Transverse colon (tissue), 4 donors: ENCODE measurements around the gene DDX39B. TPM values are rescaled to one million over a fixed set of nuclear protein-coding genes. Genes with fewer than 3 reads are reported as not detected.

Source experiments
- DNase-seq: peaks from one replicate; pipeline ENCODE4 v3.0.0-alpha.2; 2019
- H3K27ac ChIP-seq, 4 donors: fragments of 200-600 bp; sonication (generic); 2 replicates each; pipeline ENCODE4 v1.5.1; 2016 to 2018; ENCODE audit warnings: inconsistent platforms in 4 of 4
- H3K27me3 ChIP-seq: fragments of 200-600 bp; sonication (generic); 2 replicates; pipeline ENCODE4 v1.5.1; 2017; ENCODE audit warnings: inconsistent platforms
- H3K36me3 ChIP-seq, 4 donors: fragments of 200-600 bp; sonication (generic); 2 replicates each; pipeline ENCODE4 v1.5.1; 2017 to 2019; ENCODE audit warnings: inconsistent platforms in 4 of 4
- H3K4me1 ChIP-seq, 4 donors: fragments of 200-600 bp; sonication (generic); 2 replicates each; pipeline ENCODE4 v1.5.1; 2017 to 2020; ENCODE audit warnings: inconsistent platforms in 4 of 4
- H3K4me3 ChIP-seq, 4 donors: fragments of 200-600 bp; sonication (generic); 1 replicate in 1 of 4; 2 replicates in 3 of 4; pipeline versions ENCODE4 v1.5.1 to v1.6.1; 2017 to 2019; ENCODE audit warnings: inconsistent platforms in 4 of 4
- H3K9me3 ChIP-seq, 2 donors: fragments of 200-600 bp; sonication (generic); 2 replicates each; pipeline ENCODE4 v1.5.1; 2017 to 2019; ENCODE audit warnings: inconsistent platforms in 2 of 2
- CTCF ChIP-seq, 5 experiments: fragments of 200-600 bp in 3 of 5; fragments of 450-650 bp in 2 of 5; sonication (generic) in 3 of 5; IDR thresholded peaks; 1 replicate in 2 of 5; 2 replicates in 3 of 5; pipeline ENCODE4 v1.5.1; 2016 to 2017; ENCODE audit warnings: antibody characterized with exemption in 5 of 5, inconsistent platforms in 3 of 5, mild to moderate bottlenecking in 2 of 5, moderate library complexity in 1 of 5
- EP300 ChIP-seq: sonication (generic); formaldehyde crosslinking; IDR thresholded peaks from one replicate; pipeline ENCODE4 v1.6.1; 2017; ENCODE audit warnings: antibody characterized with exemption, low read depth
- POLR2A ChIP-seq: fragments of 450-650 bp; IDR thresholded peaks from one replicate; pipeline ENCODE4 v1.6.1; 2016; ENCODE audit warnings: antibody characterized with exemption, mild to moderate bottlenecking, moderate library complexity
- POLR2AphosphoS5 ChIP-seq, 3 donors: sonication (generic); formaldehyde crosslinking; IDR thresholded peaks; one replicate each; pipeline ENCODE4 v1.6.1; 2016; ENCODE audit warnings: antibody characterized with exemption in 3 of 3
- WGBS, 2 donors: methylation state at CpG; one replicate each; pipeline ENCODE4 v1.1.5; 2018; ENCODE audit warnings: low coverage in 1 of 2; 5-methylcytosine and 5-hydroxymethylcytosine counted together
- in situ Hi-C, 4 donors: fragments of 200-750 bp; cut with MboI; loops; one replicate each; pipeline versions ENCODE4 v1.15.0 to v1.15.1; 2017; ENCODE audit warnings: low sequenced_read_pairs in 3 of 4, low pct_ligation_motif_present in 1 of 4, low pct_unique_long_range_greater_than_20kb in 1 of 4
- intact Hi-C: fragments of 100-400 bp; cut with DNase I; formaldehyde crosslinking; loops from one replicate; pipeline ENCODE4 v1.15.1; 2023; ENCODE audit warnings: low total_unique reads
- total RNA-seq, 4 donors: library from RNA; depleted of rRNA; stranded (reverse); fragments of >200 nt; gene quantifications; one replicate each; pipeline ENCODE4 v1.1.0, GENCODE V29; 2016

DDX39B gene
- total RNA-seq, 4 donors from 2014 or later = 147 to 519 (median 271) TPM

- H3K36me3 ChIP-seq = no peaks in the 10 kb centered on the region
- TF ChIP-seq EP300 (no peak), CTCF (IDR thresholded peaks at IDR 0.05) (peak in 1 of 5 experiments; percentile 35), POLR2A (peak; percentile 54), POLR2AphosphoS5 (IDR thresholded peaks at IDR 0.05) (peak; percentile 72 to 78 (median 75))
- 0 to 1% methylated on average over 22 to 25 of the region's 25 CpGs for WGBS, 2 donors
- H3K27ac ChIP-seq = peak within 1 kb of the TSS; percentile 86 to 92 (median 89)
- H3K27me3 ChIP-seq = no peaks in the 10 kb centered on the region
- H3K4me3 ChIP-seq = peak within 1 kb of the TSS; percentile 12 to 58 (median 39)
- DNase-seq = peak; percentile 96
- H3K4me1 ChIP-seq = peaks cover 16 to 30% (median 21%) of the 10 kb centered on the region in 4 donors
- in situ Hi-C loops (loop anchor here in 3 of 4 donors (5.0 to 10.0 kb wide), 3 partner anchors 48 to 52 kb away; partner anchors contain the start of genes MICB (in 1 of the 3) and NCR3 (in 1 of the 3)), intact Hi-C loops (loop anchor here (2.0 to 5.0 kb wide), 2 partner anchors 35 to 52 kb away; partner anchors contain the start of gene LTB)
- H3K9me3 ChIP-seq = no peaks in the 10 kb centered on the region
Observed at GRCh38 chr6:31546958-31547726, 5.3 kb upstream of the DDX39B start, which contains the start of gene NFKBIL1. Gene NFKBIL1, plus strand, starts transcription at chr6:31547608. Its CDS starts 87 bp downstream, at chr6:31547695.

- no peak for TF ChIP-seq POLR2AphosphoS5 (IDR thresholded peaks at IDR 0.05)
- TF ChIP-seq POLR2A = no peak
- peak; percentile 94 to 98 (median 97) for TF ChIP-seq CTCF (IDR thresholded peaks at IDR 0.05)
- no peak for TF ChIP-seq EP300
- DNase-seq = peak; percentile 94
- in situ Hi-C loops = loop anchor here in 3 of 4 donors (5.0 to 10.0 kb wide), 3 partner anchors 48 to 52 kb away; partner anchors contain the start of genes MICB (in 1 of the 3) and NCR3 (in 1 of the 3)
- Histone ChIP-seq H3K36me3 (no peaks in the 10 kb centered on the region), H3K4me1 (peaks cover 16 to 25% (median 20%) of the 10 kb centered on the region in 4 donors), H3K27me3 (no peaks in the 10 kb centered on the region), H3K27ac (peak within 1 kb of the TSS; percentile 86 to 92 (median 89)), H3K9me3 (no peaks in the 10 kb centered on the region), H3K4me3 (peak within 1 kb of the TSS; percentile 12 to 58 (median 39))
- intact Hi-C loops = loop anchor here (2.0 to 5.0 kb wide), 2 partner anchors 36 to 52 kb away; partner anchors contain the start of gene LTB
- 0 to 8% methylated on average over 5 to 11 of the region's 11 CpGs for WGBS, 2 donors
Observed at GRCh38 chr6:31546339-31546957, 4.6 kb upstream of the DDX39B start, which contains the start of gene ATP6V1G2. Gene ATP6V1G2, minus strand, starts transcription at chr6:31546608. Its CDS starts 49 bp downstream, at chr6:31546559.

- H3K4me3 ChIP-seq = no peak overlapping the region
- no peaks in the 10 kb centered on the region for H3K9me3 ChIP-seq
- no peak for TF ChIP-seq EP300
- no peak for TF ChIP-seq POLR2A
- no peak for TF ChIP-seq POLR2AphosphoS5 (IDR thresholded peaks at IDR 0.05)
- TF ChIP-seq CTCF (IDR thresholded peaks at IDR 0.05) = no peak
- in situ Hi-C loops = loop anchor here in 3 of 4 donors (5.0 to 10.0 kb wide), 3 partner anchors 50 to 52 kb away; partner anchors contain the start of genes MICB (in 1 of the 3) and NCR3 (in 1 of the 3)
- no peaks in the 10 kb centered on the region for H3K27me3 ChIP-seq
- intact Hi-C loops = loop anchor here (5.0 kb wide), 1 partner anchor 37 kb away; the partner anchor contains the start of gene LTB
- WGBS, 2 donors = 72 to 79% methylated on average over 5 to 7 of the region's 7 CpGs
- H3K27ac ChIP-seq = no peak overlapping the region
- no peak for DNase-seq
- peaks cover 21 to 32% (median 24%) of the 10 kb centered on the region in 4 donors for H3K4me1 ChIP-seq
- peaks cover 0 to under 1% (median 0%) of the 10 kb centered on the region in 4 donors for H3K36me3 ChIP-seq
Observed at GRCh38 chr6:31545291-31545690, 3.5 kb upstream of the DDX39B start.
